ENCODE results near the gene PDIK1L. TPM values are rescaled to one million over a fixed set of nuclear protein-coding genes. Genes with fewer than 3 reads are reported as not detected.

Gene PDIK1L
- polyA plus RNA-seq, 1 donor = 12.7 TPM

- H3K4me1 ChIP-seq (ENCODE audit: control insufficient read depth, insufficient read depth, low read length) = peaks cover 48% of the 10 kb centered on the region
- no peaks in the 10 kb centered on the region for H3K9me3 ChIP-seq (ENCODE audit: control insufficient read depth, low read depth, low read length)
- no peak overlapping the region for H3K27ac ChIP-seq (ENCODE audit: low read length)
- peak in 1 of 2 donors; percentile 53 for DNase-seq
- H3K4me3 ChIP-seq (ENCODE audit: low read length) = no peak overlapping the region
- no peaks in the 10 kb centered on the region for H3K27me3 ChIP-seq (ENCODE audit: control insufficient read depth, insufficient read depth, low read length)
- no peaks in the 10 kb centered on the region for H3K36me3 ChIP-seq (ENCODE audit: control insufficient read depth, insufficient read depth, low read length)
- WGBS (ENCODE audit: insufficient coverage, low lambda C conversion rate) = no CpG with 5 or more reads among the region's 3 CpGs
These were observed 36.0 kb upstream of the PDIK1L start for GRCh38 chr1:26075421-26076144.

- Histone ChIP-seq H3K27me3 (ENCODE audit: control insufficient read depth, insufficient read depth, low read length) (no peaks in the 10 kb centered on the region), H3K9me3 (ENCODE audit: control insufficient read depth, low read depth, low read length) (no peaks in the 10 kb centered on the region)
- WGBS (ENCODE audit: insufficient coverage, low lambda C conversion rate) = no CpG with 5 or more reads among the region's 1 CpG
These were observed 34.1 kb upstream of the PDIK1L start for GRCh38 chr1:26077524-26077923.

GRCh38 chr1:26078286-26079177 is 33.1 kb upstream of the PDIK1L start:
- Histone ChIP-seq H3K27me3 (ENCODE audit: control insufficient read depth, insufficient read depth, low read length) (no peaks in the 10 kb centered on the region), H3K9me3 (ENCODE audit: control insufficient read depth, low read depth, low read length) (no peaks in the 10 kb centered on the region), H3K27ac (ENCODE audit: low read length) (peak overlapping the region; percentile 89), H3K4me1 (ENCODE audit: control insufficient read depth, insufficient read depth, low read length) (peaks cover 53% of the 10 kb centered on the region), H3K4me3 (ENCODE audit: low read length) (no peak overlapping the region), H3K36me3 (ENCODE audit: control insufficient read depth, insufficient read depth, low read length) (no peaks in the 10 kb centered on the region)
- WGBS (ENCODE audit: insufficient coverage, low lambda C conversion rate) = 20% methylated on average over 2 of the region's 8 CpGs
- peak; percentile 81 to 86 for DNase-seq

More at GRCh38 chr1:26077524-26077923, 34.1 kb upstream of the PDIK1L start:
- Histone ChIP-seq H3K27ac (ENCODE audit: low read length) (peak overlapping the region; percentile 89), H3K4me3 (ENCODE audit: low read length) (no peak overlapping the region), H3K36me3 (ENCODE audit: control insufficient read depth, insufficient read depth, low read length) (no peaks in the 10 kb centered on the region), H3K4me1 (ENCODE audit: control insufficient read depth, insufficient read depth, low read length) (peaks cover 55% of the 10 kb centered on the region)
- no peak for DNase-seq

- H3K36me3 ChIP-seq (ENCODE audit: control insufficient read depth, insufficient read depth, low read length) = no peaks in the 10 kb centered on the region
- peak; percentile 26 to 67 for DNase-seq
- H3K9me3 ChIP-seq (ENCODE audit: control insufficient read depth, low read depth, low read length) = no peaks in the 10 kb centered on the region
- peaks cover 60% of the 10 kb centered on the region for H3K4me1 ChIP-seq (ENCODE audit: control insufficient read depth, insufficient read depth, low read length)
- no peaks in the 10 kb centered on the region for H3K27me3 ChIP-seq (ENCODE audit: control insufficient read depth, insufficient read depth, low read length)
- WGBS (ENCODE audit: insufficient coverage, low lambda C conversion rate) = no CpG with 5 or more reads among the region's 7 CpGs
- H3K4me3 ChIP-seq (ENCODE audit: low read length) = no peak overlapping the region
- H3K27ac ChIP-seq (ENCODE audit: low read length) = peak overlapping the region; percentile 89
These were observed 32.5 kb upstream of the PDIK1L start for GRCh38 chr1:26079178-26079563.

GRCh38 chr1:26079960-26080814 is 31.4 kb upstream of the PDIK1L start:
- H3K4me1 ChIP-seq (ENCODE audit: control insufficient read depth, insufficient read depth, low read length) = peaks cover 62% of the 10 kb centered on the region
- H3K27me3 ChIP-seq (ENCODE audit: control insufficient read depth, insufficient read depth, low read length) = no peaks in the 10 kb centered on the region
- 0% methylated on average over 1 of the region's 9 CpGs for WGBS (ENCODE audit: insufficient coverage, low lambda C conversion rate)

GRCh38 chr1:26081267-26082019 is 30.2 kb upstream of the PDIK1L start:
- no peaks in the 10 kb centered on the region for H3K27me3 ChIP-seq (ENCODE audit: control insufficient read depth, insufficient read depth, low read length)
- DNase-seq = no peak
- H3K4me3 ChIP-seq (ENCODE audit: low read length) = no peak overlapping the region
- no CpG with 5 or more reads among the region's 8 CpGs for WGBS (ENCODE audit: insufficient coverage, low lambda C conversion rate)
- H3K27ac ChIP-seq (ENCODE audit: low read length) = no peak overlapping the region
- no peaks in the 10 kb centered on the region for H3K36me3 ChIP-seq (ENCODE audit: control insufficient read depth, insufficient read depth, low read length)
- H3K4me1 ChIP-seq (ENCODE audit: control insufficient read depth, insufficient read depth, low read length) = peaks cover 51% of the 10 kb centered on the region
- H3K9me3 ChIP-seq (ENCODE audit: control insufficient read depth, low read depth, low read length) = no peaks in the 10 kb centered on the region

More at GRCh38 chr1:26079960-26080814, 31.4 kb upstream of the PDIK1L start:
- DNase-seq = no peak
- Histone ChIP-seq H3K9me3 (ENCODE audit: control insufficient read depth, low read depth, low read length) (no peaks in the 10 kb centered on the region), H3K4me3 (ENCODE audit: low read length) (no peak overlapping the region), H3K36me3 (ENCODE audit: control insufficient read depth, insufficient read depth, low read length) (no peaks in the 10 kb centered on the region), H3K27ac (ENCODE audit: low read length) (peak overlapping the region; percentile 89)

GRCh38 chr1:26082020-26082350 is 29.6 kb upstream of the PDIK1L start:
- no peak overlapping the region for H3K4me3 ChIP-seq (ENCODE audit: low read length)
- no peaks in the 10 kb centered on the region for H3K9me3 ChIP-seq (ENCODE audit: control insufficient read depth, low read depth, low read length)
- no peak overlapping the region for H3K27ac ChIP-seq (ENCODE audit: low read length)
- no peaks in the 10 kb centered on the region for H3K36me3 ChIP-seq (ENCODE audit: control insufficient read depth, insufficient read depth, low read length)
- WGBS (ENCODE audit: insufficient coverage, low lambda C conversion rate) = 50% methylated on average over 2 of the region's 3 CpGs
- H3K4me1 ChIP-seq (ENCODE audit: control insufficient read depth, insufficient read depth, low read length) = peaks cover 47% of the 10 kb centered on the region
- no peaks in the 10 kb centered on the region for H3K27me3 ChIP-seq (ENCODE audit: control insufficient read depth, insufficient read depth, low read length)
- no peak for DNase-seq

GRCh38 chr1:26083208-26083607 is 28.4 kb upstream of the PDIK1L start:
- Histone ChIP-seq H3K4me3 (ENCODE audit: low read length) (no peak overlapping the region), H3K27me3 (ENCODE audit: control insufficient read depth, insufficient read depth, low read length) (no peaks in the 10 kb centered on the region), H3K36me3 (ENCODE audit: control insufficient read depth, insufficient read depth, low read length) (no peaks in the 10 kb centered on the region), H3K27ac (ENCODE audit: low read length) (peak overlapping the region; percentile 81), H3K9me3 (ENCODE audit: control insufficient read depth, low read depth, low read length) (no peaks in the 10 kb centered on the region), H3K4me1 (ENCODE audit: control insufficient read depth, insufficient read depth, low read length) (peaks cover 41% of the 10 kb centered on the region)
- peak; percentile 88 to 95 for DNase-seq
- no CpG with 5 or more reads among the region's 5 CpGs for WGBS (ENCODE audit: insufficient coverage, low lambda C conversion rate)

GRCh38 chr1:26084091-26084561 is 27.5 kb upstream of the PDIK1L start:
- no CpG with 5 or more reads among the region's 2 CpGs for WGBS (ENCODE audit: insufficient coverage, low lambda C conversion rate)
- no peak for DNase-seq
- Histone ChIP-seq H3K4me1 (ENCODE audit: control insufficient read depth, insufficient read depth, low read length) (peaks cover 34% of the 10 kb centered on the region), H3K27ac (ENCODE audit: low read length) (peak overlapping the region; percentile 81), H3K4me3 (ENCODE audit: low read length) (no peak overlapping the region), H3K27me3 (ENCODE audit: control insufficient read depth, insufficient read depth, low read length) (no peaks in the 10 kb centered on the region), H3K9me3 (ENCODE audit: control insufficient read depth, low read depth, low read length) (no peaks in the 10 kb centered on the region), H3K36me3 (ENCODE audit: control insufficient read depth, insufficient read depth, low read length) (no peaks in the 10 kb centered on the region)

Data from large intestine (tissue), 3 donors.